ENCODE results near the gene EPM2A.

EPM2A gene

GRCh38 chr6:145621776-145622175, 113.5 kb downstream of the EPM2A start:
- DNase-seq: no peak
- TF ChIP-seq CTCF (IDR thresholded peaks at IDR 0.05; ENCODE audit: low read depth, low read length): no peak
- H3K27ac ChIP-seq: no peak overlapping the region
- H3K36me3 ChIP-seq: no peaks in the 10 kb centered on the region
- no peaks in the 10 kb centered on the region for H3K9me3 ChIP-seq (ENCODE audit: severe bottlenecking)
- no peaks in the 10 kb centered on the region for H3K27me3 ChIP-seq (ENCODE audit: insufficient read depth, low read depth, severe bottlenecking)
- H3K4me3 ChIP-seq (ENCODE audit: low read depth, low read length): no peak overlapping the region

GRCh38 chr6:145620088-145620487, 115.2 kb downstream of the EPM2A start:
- Histone ChIP-seq H3K27me3 (ENCODE audit: insufficient read depth, low read depth, severe bottlenecking) (no peaks in the 10 kb centered on the region), H3K9me3 (ENCODE audit: severe bottlenecking) (no peaks in the 10 kb centered on the region), H3K36me3 (no peaks in the 10 kb centered on the region), H3K27ac (no peak overlapping the region), H3K4me3 (ENCODE audit: low read depth, low read length) (no peak overlapping the region)
- no peak for DNase-seq
- no peak for TF ChIP-seq CTCF (IDR thresholded peaks at IDR 0.05; ENCODE audit: low read depth, low read length)

GRCh38 chr6:145609521-145609920, 125.8 kb downstream of the EPM2A start:
- H3K36me3 ChIP-seq: no peaks in the 10 kb centered on the region
- no peak for TF ChIP-seq CTCF (IDR thresholded peaks at IDR 0.05; ENCODE audit: low read depth, low read length)
- no peaks in the 10 kb centered on the region for H3K9me3 ChIP-seq (ENCODE audit: severe bottlenecking)
- DNase-seq: no peak
- H3K27me3 ChIP-seq (ENCODE audit: insufficient read depth, low read depth, severe bottlenecking): no peaks in the 10 kb centered on the region
- no peak overlapping the region for H3K4me3 ChIP-seq (ENCODE audit: low read depth, low read length)
- no peak overlapping the region for H3K27ac ChIP-seq

GRCh38 chr6:145608850-145609249, 126.5 kb downstream of the EPM2A start:
- H3K36me3 ChIP-seq: no peaks in the 10 kb centered on the region
- no peak for TF ChIP-seq CTCF (IDR thresholded peaks at IDR 0.05; ENCODE audit: low read depth, low read length)
- no peaks in the 10 kb centered on the region for H3K27me3 ChIP-seq (ENCODE audit: insufficient read depth, low read depth, severe bottlenecking)
- no peaks in the 10 kb centered on the region for H3K9me3 ChIP-seq (ENCODE audit: severe bottlenecking)
- H3K27ac ChIP-seq: no peak overlapping the region
- H3K4me3 ChIP-seq (ENCODE audit: low read depth, low read length): no peak overlapping the region
- DNase-seq: no peak

- Histone ChIP-seq H3K36me3 (no peaks in the 10 kb centered on the region), H3K27ac (no peak overlapping the region), H3K9me3 (ENCODE audit: severe bottlenecking) (no peaks in the 10 kb centered on the region), H3K4me3 (ENCODE audit: low read depth, low read length) (no peak overlapping the region), H3K27me3 (ENCODE audit: insufficient read depth, low read depth, severe bottlenecking) (no peaks in the 10 kb centered on the region)
- DNase-seq: no peak
- no peak for TF ChIP-seq CTCF (IDR thresholded peaks at IDR 0.05; ENCODE audit: low read depth, low read length)
Observed at GRCh38 chr6:145603991-145604390, 131.3 kb downstream of the EPM2A start.

GRCh38 chr6:145603424-145603833, 131.9 kb downstream of the EPM2A start:
- TF ChIP-seq CTCF (IDR thresholded peaks at IDR 0.05; ENCODE audit: low read depth, low read length): no peak
- DNase-seq: no peak
- Histone ChIP-seq H3K27ac (no peak overlapping the region), H3K9me3 (ENCODE audit: severe bottlenecking) (no peaks in the 10 kb centered on the region), H3K4me3 (ENCODE audit: low read depth, low read length) (no peak overlapping the region), H3K27me3 (ENCODE audit: insufficient read depth, low read depth, severe bottlenecking) (no peaks in the 10 kb centered on the region), H3K36me3 (no peaks in the 10 kb centered on the region)

All from WERI-Rb-1 (cell line).